GM12878 (cell line): ENCODE data around the gene TLE3. TPM values are rescaled to one million over a fixed set of nuclear protein-coding genes. Genes with fewer than 3 reads are reported as not detected.
A peak's percentile ranks its signal among the peaks of the same experiment; 100 is the strongest.

Experiments used
- ASH2L ChIP-seq: fragments of 300-600, 200-600 bp; sonication (generic); IDR thresholded peaks from 2 replicates; pipeline ENCODE4 v1.6.1; 2017; ENCODE audit warnings: low read depth, mild to moderate bottlenecking, borderline replicate concordance
- ETV6 ChIP-seq, 2 experiments: fragments of 450-650 bp in 1 of 2; IDR thresholded peaks in 1 of 2; conservative IDR thresholded peaks in 1 of 2; 2 replicates each; pipeline ENCODE4 v1.6.1; 2014; ENCODE audit warnings: antibody characterized with exemption in 1 of 2, borderline replicate concordance in 1 of 2, low read depth in 1 of 2, mild to moderate bottlenecking in 1 of 2, moderate library complexity in 1 of 2
- FOXM1 ChIP-seq: IDR thresholded peaks from 2 replicates; pipeline ENCODE4 v1.6.1; 2012; ENCODE audit warnings: low read depth, mild to moderate bottlenecking, inconsistent platforms, low read length, moderate library complexity
- HDAC6 ChIP-seq: fragments of 200-600 bp; sonication (generic); IDR thresholded peaks from one replicate; pipeline ENCODE4 v1.8.0; 2017; ENCODE audit warnings: antibody characterized with exemption; ENCODE audit not compliant: unreplicated experiment
- JUND ChIP-seq: IDR thresholded peaks from 2 replicates; pipeline ENCODE4 v1.6.1; 2012; ENCODE audit warnings: low read depth, mild to moderate bottlenecking, low read length, improper control_type of control experiment, moderate library complexity
- KDM1A ChIP-seq: fragments of 200-600 bp; sonication (generic); IDR thresholded peaks from 2 replicates; pipeline ENCODE4 v1.6.1; 2016; ENCODE audit warnings: borderline replicate concordance
- MEF2A ChIP-seq: IDR thresholded peaks from 2 replicates; pipeline ENCODE4 v1.6.1; 2011; ENCODE audit warnings: low read depth, mild to moderate bottlenecking, low read length, moderate library complexity; ENCODE audit not compliant: insufficient read depth
- MYB ChIP-seq: fragments of 150-350 bp; IDR thresholded peaks from 2 replicates; pipeline ENCODE4 v1.6.1; 2014; ENCODE audit warnings: mild to moderate bottlenecking, low read depth, low read length, borderline replicate concordance
- NFYB ChIP-seq: IDR thresholded peaks from 2 replicates; pipeline ENCODE4 v1.6.1; 2011; ENCODE audit warnings: low read depth, mild to moderate bottlenecking, low read length, improper control_type of control experiment, moderate library complexity; ENCODE audit not compliant: insufficient read depth
- NR2C1 ChIP-seq: fragments of 450-650 bp; IDR thresholded peaks from 2 replicates; pipeline ENCODE4 v1.6.1; 2017; ENCODE audit warnings: antibody characterized with exemption, mild to moderate bottlenecking, moderate library complexity
- NR2F1 ChIP-seq: fragments of 450-650 bp; conservative IDR thresholded peaks from 2 replicates; pipeline ENCODE4 v1.6.1; 2017; ENCODE audit warnings: mild to moderate bottlenecking
- PML ChIP-seq: IDR thresholded peaks from 2 replicates; pipeline ENCODE4 v1.6.1; 2012; ENCODE audit warnings: low read length, inconsistent platforms
- POU2F2 ChIP-seq: IDR thresholded peaks from 3 replicates; pipeline ENCODE4 v1.6.1; 2011; ENCODE audit warnings: low read depth, mild to moderate bottlenecking, low read length, borderline replicate concordance
- RAD21 ChIP-seq: IDR thresholded peaks from 2 replicates; pipeline ENCODE4 v1.6.1; 2011; ENCODE audit warnings: mild to moderate bottlenecking, low read depth, low read length, moderate library complexity; ENCODE audit not compliant: insufficient read depth
- RELA ChIP-seq: fragments of 450-650 bp; IDR thresholded peaks from 2 replicates; pipeline ENCODE4 v1.8.0; 2014; ENCODE audit warnings: borderline replicate concordance; ENCODE audit not compliant: partially characterized antibody
- RFX5 ChIP-seq: IDR thresholded peaks from 2 replicates; pipeline ENCODE4 v1.6.1; 2011; ENCODE audit warnings: low read depth, low read length, improper control_type of control experiment
- SMAD1 ChIP-seq: fragments of 450-650 bp; IDR thresholded peaks from 2 replicates; pipeline ENCODE4 v1.6.1; 2018; ENCODE audit warnings: mild to moderate bottlenecking, low read depth; ENCODE audit not compliant: partially characterized antibody
- SMC3 ChIP-seq: IDR thresholded peaks from 2 replicates; pipeline ENCODE4 v1.6.1; 2011; ENCODE audit warnings: low read length, improper control_type of control experiment, borderline replicate concordance
- SREBF1 ChIP-seq: IDR thresholded peaks from 2 replicates; pipeline ENCODE4 v1.6.1; 2012; ENCODE audit warnings: mild to moderate bottlenecking, low read length
- SREBF2 ChIP-seq: IDR thresholded peaks from 2 replicates; pipeline ENCODE4 v1.6.1; 2012; ENCODE audit warnings: mild to moderate bottlenecking, low read length
- TBL1XR1 ChIP-seq: IDR thresholded peaks from 2 replicates; pipeline ENCODE4 v1.6.1; 2012; ENCODE audit warnings: low read depth, low read length, improper control_type of control experiment
- WRNIP1 ChIP-seq: IDR thresholded peaks from 2 replicates; pipeline ENCODE4 v1.6.1; 2011; ENCODE audit warnings: low read depth, low read length, improper control_type of control experiment, borderline replicate concordance
- YBX1 ChIP-seq: fragments of 450-650 bp; IDR thresholded peaks from 2 replicates; pipeline ENCODE4 v1.6.1; 2016; ENCODE audit warnings: antibody characterized with exemption
- polyA plus RNA-seq, 11 experiments: library from polyadenylated mRNA; depleted of rRNA in 4 of 11; unstranded in 6 of 11; stranded (reverse) in 5 of 11; fragments of >200 nt; fragmentation: Nextera tagmentation in 4 of 11; fragmentation: Illumina TruSeq in 1 of 11; extraction: Ambion mirVana in 4 of 11; extraction: Trizol in 1 of 11; gene quantifications; 1 replicate in 1 of 11; 2 replicates in 10 of 11; pipeline versions ENCODE4 v1.2.1 to v1.2.3, GENCODE V29; 2011 to 2016; ENCODE audit warnings: inconsistent platforms in 2 of 11, missing spikeins in 2 of 11, low read depth in 1 of 11
- total RNA-seq, 4 experiments: library from RNA; depleted of rRNA in 3 of 4; stranded (reverse); fragments of >200 nt in 3 of 4; fragmentation: Illumina TruSeq in 1 of 4; extraction: Trizol in 1 of 4; gene quantifications; 2 replicates each; pipeline versions ENCODE4 v1.2.1 to v1.2.3, GENCODE V29; 2013 to 2021
- TF ChIP-seq, protein P1 (sequence below): fragments of 450-650 bp; IDR thresholded peaks from 2 replicates; pipeline ENCODE4 v1.6.1; 2016; ENCODE audit warnings: mild to moderate bottlenecking
- TF ChIP-seq, protein P2 (sequence below): IDR thresholded peaks from 2 replicates; pipeline ENCODE4 v1.6.1; 2012; ENCODE audit warnings: low read depth, low read length, improper control_type of control experiment
- TF ChIP-seq, protein P3 (sequence below): IDR thresholded peaks from 2 replicates; pipeline ENCODE4 v1.6.1; 2012; ENCODE audit warnings: low read depth, low read length, improper control_type of control experiment
- TF ChIP-seq, protein P4 (sequence below): fragments of 450-650 bp; IDR thresholded peaks from 2 replicates; pipeline ENCODE4 v1.6.1; 2018; ENCODE audit warnings: mild to moderate bottlenecking, low read depth, moderate library complexity; ENCODE audit not compliant: partially characterized antibody

TLE3 gene
- total and polyA plus RNA-seq, 10 of the 15 experiments (the other 5 are each of a cell fraction or from before 2014, with no cell fraction given) = 1.2 to 65.5 (median 9.7) TPM

DNA sequence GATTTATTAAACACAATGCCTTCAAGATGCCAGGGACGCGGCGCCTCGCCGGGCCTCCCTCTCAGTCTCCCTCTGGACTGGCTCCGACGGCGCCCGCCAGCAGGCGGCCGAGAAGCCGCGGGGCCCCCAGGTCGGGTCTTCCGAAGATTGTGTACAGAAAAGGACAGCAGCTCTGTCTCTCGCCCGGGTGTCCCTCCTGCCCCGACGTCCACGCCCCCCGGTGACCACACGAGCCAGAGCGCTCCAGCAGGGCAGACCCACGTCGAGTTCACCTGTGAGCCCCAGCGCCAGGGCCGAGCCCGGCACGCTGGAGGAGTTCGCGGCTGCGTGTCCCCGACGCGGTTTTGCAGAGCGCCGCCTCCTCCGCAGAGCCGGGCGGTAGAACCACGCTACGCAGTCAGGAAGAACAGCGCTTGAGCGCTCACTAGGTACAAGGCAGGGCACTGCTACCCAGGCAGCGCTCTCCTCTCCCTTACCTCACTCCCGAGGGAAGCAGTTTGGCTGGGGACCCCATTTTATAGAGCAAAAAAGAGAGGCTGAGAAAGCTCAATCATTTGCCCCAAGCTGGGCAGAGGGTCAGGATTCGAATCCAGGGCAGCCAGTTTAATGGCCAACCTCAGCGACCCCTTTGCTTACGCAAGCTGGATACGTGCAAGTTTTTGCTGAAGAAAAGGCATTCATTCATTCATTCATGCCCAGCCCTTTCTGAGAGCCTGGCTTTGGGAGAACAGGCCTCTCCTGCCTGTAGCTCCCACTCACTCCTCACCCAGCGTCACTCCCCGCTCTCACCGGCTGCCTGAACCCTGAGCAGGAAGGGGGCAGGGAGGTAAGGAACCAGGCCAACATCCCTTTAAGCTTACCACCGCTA lies 3.0 kb upstream of the TLE3 start (continued):
- no peak for TF ChIP-seq ETV6 (conservative IDR thresholded peaks at IDR 0.05 in 1 of 2, IDR thresholded peaks at IDR 0.05 in 1 of 2; ENCODE audit: borderline replicate concordance in 1 of 2, low read depth in 1 of 2)
- no peak for TF ChIP-seq ASH2L
- TF ChIP-seq KDM1A = no peak
- no peak for TF ChIP-seq POU2F2
- TF ChIP-seq FOXM1 = no peak
- TF ChIP-seq JUND = no peak
- TF ChIP-seq, protein P1, sequence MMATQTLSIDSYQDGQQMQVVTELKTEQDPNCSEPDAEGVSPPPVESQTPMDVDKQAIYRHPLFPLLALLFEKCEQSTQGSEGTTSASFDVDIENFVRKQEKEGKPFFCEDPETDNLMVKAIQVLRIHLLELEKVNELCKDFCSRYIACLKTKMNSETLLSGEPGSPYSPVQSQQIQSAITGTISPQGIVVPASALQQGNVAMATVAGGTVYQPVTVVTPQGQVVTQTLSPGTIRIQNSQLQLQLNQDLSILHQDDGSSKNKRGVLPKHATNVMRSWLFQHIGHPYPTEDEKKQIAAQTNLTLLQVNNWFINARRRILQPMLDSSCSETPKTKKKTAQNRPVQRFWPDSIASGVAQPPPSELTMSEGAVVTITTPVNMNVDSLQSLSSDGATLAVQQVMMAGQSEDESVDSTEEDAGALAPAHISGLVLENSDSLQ = no peak
- no peak for TF ChIP-seq RELA
- TF ChIP-seq WRNIP1 = no peak
- TF ChIP-seq NR2C1 = no peak
- TF ChIP-seq SREBF1 = no peak
- TF ChIP-seq SMC3 = peak; percentile 6; the same call in 1 of the 2 replicates
- no peak for TF ChIP-seq YBX1
- no peak for TF ChIP-seq HDAC6
- TF ChIP-seq, protein P2, sequence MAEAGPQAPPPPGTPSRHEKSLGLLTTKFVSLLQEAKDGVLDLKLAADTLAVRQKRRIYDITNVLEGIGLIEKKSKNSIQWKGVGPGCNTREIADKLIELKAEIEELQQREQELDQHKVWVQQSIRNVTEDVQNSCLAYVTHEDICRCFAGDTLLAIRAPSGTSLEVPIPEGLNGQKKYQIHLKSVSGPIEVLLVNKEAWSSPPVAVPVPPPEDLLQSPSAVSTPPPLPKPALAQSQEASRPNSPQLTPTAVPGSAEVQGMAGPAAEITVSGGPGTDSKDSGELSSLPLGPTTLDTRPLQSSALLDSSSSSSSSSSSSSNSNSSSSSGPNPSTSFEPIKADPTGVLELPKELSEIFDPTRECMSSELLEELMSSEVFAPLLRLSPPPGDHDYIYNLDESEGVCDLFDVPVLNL = no peak
- TF ChIP-seq, protein P3, sequence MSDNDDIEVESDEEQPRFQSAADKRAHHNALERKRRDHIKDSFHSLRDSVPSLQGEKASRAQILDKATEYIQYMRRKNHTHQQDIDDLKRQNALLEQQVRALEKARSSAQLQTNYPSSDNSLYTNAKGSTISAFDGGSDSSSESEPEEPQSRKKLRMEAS = no peak
- no peak for TF ChIP-seq RAD21
- TF ChIP-seq, protein P4, sequence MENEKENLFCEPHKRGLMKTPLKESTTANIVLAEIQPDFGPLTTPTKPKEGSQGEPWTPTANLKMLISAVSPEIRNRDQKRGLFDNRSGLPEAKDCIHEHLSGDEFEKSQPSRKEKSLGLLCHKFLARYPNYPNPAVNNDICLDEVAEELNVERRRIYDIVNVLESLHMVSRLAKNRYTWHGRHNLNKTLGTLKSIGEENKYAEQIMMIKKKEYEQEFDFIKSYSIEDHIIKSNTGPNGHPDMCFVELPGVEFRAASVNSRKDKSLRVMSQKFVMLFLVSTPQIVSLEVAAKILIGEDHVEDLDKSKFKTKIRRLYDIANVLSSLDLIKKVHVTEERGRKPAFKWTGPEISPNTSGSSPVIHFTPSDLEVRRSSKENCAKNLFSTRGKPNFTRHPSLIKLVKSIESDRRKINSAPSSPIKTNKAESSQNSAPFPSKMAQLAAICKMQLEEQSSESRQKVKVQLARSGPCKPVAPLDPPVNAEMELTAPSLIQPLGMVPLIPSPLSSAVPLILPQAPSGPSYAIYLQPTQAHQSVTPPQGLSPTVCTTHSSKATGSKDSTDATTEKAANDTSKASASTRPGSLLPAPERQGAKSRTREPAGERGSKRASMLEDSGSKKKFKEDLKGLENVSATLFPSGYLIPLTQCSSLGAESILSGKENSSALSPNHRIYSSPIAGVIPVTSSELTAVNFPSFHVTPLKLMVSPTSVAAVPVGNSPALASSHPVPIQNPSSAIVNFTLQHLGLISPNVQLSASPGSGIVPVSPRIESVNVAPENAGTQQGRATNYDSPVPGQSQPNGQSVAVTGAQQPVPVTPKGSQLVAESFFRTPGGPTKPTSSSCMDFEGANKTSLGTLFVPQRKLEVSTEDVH = no peak
- no peak for TF ChIP-seq MYB
- TF ChIP-seq TBL1XR1 = no peak
- no peak for TF ChIP-seq NR2F1
- TF ChIP-seq RFX5 = no peak
- no peak for TF ChIP-seq SMAD1
- no peak for TF ChIP-seq PML
- TF ChIP-seq SREBF2 = no peak
- TF ChIP-seq MEF2A = no peak
- no peak for TF ChIP-seq NFYB
